Gastrocnemius medialis (tissue), 4 donors: ENCODE measurements around the gene PIMREG.

Source experiments
- CTCF ChIP-seq, 5 experiments: fragments of 450-650 bp in 3 of 5; fragments of 200-600 bp in 2 of 5; sonication (generic) in 2 of 5; IDR thresholded peaks in 4 of 5; conservative IDR thresholded peaks in 1 of 5; 1 replicate in 4 of 5; 2 replicates in 1 of 5; pipeline ENCODE4 v1.5.1; 2016 to 2019; ENCODE audit warnings: antibody characterized with exemption in 5 of 5, mild to moderate bottlenecking in 3 of 5, moderate library complexity in 3 of 5
- POLR2A ChIP-seq, 2 donors: fragments of 450-650 bp; IDR thresholded peaks; one replicate each; pipeline ENCODE4 v1.6.1; 2017; ENCODE audit warnings: antibody characterized with exemption in 2 of 2, mild to moderate bottlenecking in 2 of 2, moderate library complexity in 2 of 2

GRCh38 chr17:6444571-6445335 is 498 bp downstream of the PIMREG start:
- TF ChIP-seq CTCF (IDR thresholded peaks at IDR 0.05 in 4 of 5, conservative IDR thresholded peaks at IDR 0.05 in 1 of 5), result no peak
- no peak for TF ChIP-seq POLR2A (IDR thresholded peaks at IDR 0.05)
